Pancreas (tissue), 10 donors: Measurements from ENCODE around the gene COL13A1. TPM values are rescaled to one million over a fixed set of nuclear protein-coding genes. Genes with fewer than 3 reads are reported as not detected.

ENCODE experiments used
- ATAC-seq, 4 donors: fragments of 200-7000 bp; cut with Tn5 transposase; one replicate each; pipeline versions ENCODE4 v1.8.0 to v1.9.1; 2020; ENCODE audit warnings: mild to moderate bottlenecking in 4 of 4, moderate library complexity in 4 of 4
- DNase-seq, 6 donors: peaks; one replicate each; pipeline ENCODE4 v3.0.0-alpha.2; 2020
- FAIRE-seq: peaks from 2 replicates; lab custom pipeline; 2012; peaks lifted over from hg19 to GRCh38; lab: Jason Lieb, UNC
- H3K27ac ChIP-seq, 4 donors: fragments of 200-600 bp; sonication (generic); 1 replicate in 3 of 4; 2 replicates in 1 of 4; pipeline versions ENCODE4 v1.5.0 to v1.8.0; 2020
- H3K27me3 ChIP-seq, 4 donors: fragments of 200-600 bp; one replicate each; pipeline ENCODE4 v1.8.0; 2021
- H3K36me3 ChIP-seq, 3 donors: fragments of 200-600 bp; sonication (generic) in 1 of 3; one replicate each; pipeline versions ENCODE4 v1.5.0 to v1.8.0; 2020 to 2021
- H3K4me1 ChIP-seq, 3 donors: fragments of 200-600 bp; one replicate each; pipeline ENCODE4 v1.8.0; 2021
- H3K4me3 ChIP-seq, 4 donors: fragments of 200-600 bp; sonication (generic) in 2 of 4; one replicate each; pipeline versions ENCODE4 v1.5.0 to v1.8.0; 2020 to 2021
- H3K9me3 ChIP-seq, 4 donors: fragments of 200-600 bp; one replicate each; pipeline ENCODE4 v1.8.0; 2021
- CTCF ChIP-seq, 4 donors: fragments of 200-600 bp; sonication (generic) in 3 of 4; IDR thresholded peaks; one replicate each; pipeline versions ENCODE4 v1.5.0 to v1.8.0; 2021; ENCODE audit warnings: antibody characterized with exemption in 4 of 4
- WGBS, 2 donors: extraction: QIAGEN DNeasy Blood & Tissue Kit; methylation state at CpG; one replicate each; pipeline ENCODE4 v1.1.7; 2013; 5-methylcytosine and 5-hydroxymethylcytosine counted together
- intact Hi-C, 3 donors: fragments of 100-400 bp; cut with DNase I; formaldehyde crosslinking; loops; one replicate each; pipeline versions ENCODE4 v1.11.1 to v1.14.2; 2022
- polyA plus RNA-seq, 2 donors: library from polyadenylated mRNA; stranded (reverse); fragments of 200-250 nt; gene quantifications; one replicate each; pipeline ENCODE4 v1.2.3, GENCODE V29; 2013
- total RNA-seq, 6 donors: library from RNA; stranded (reverse); fragmentation: NEBNext Ultra II Directional in 4 of 6; extraction: Animal tissue kit (Norgen Biotek cat#: 25700) in 4 of 6; gene quantifications; one replicate each; pipeline versions ENCODE4 v1.2.1 to v1.2.4, GENCODE V29; 2021 to 2023
- donor health status: healthy with polysubstance abuse.
- donor health status: DM: no; HTN: no; CAD: no; lungs with moderate emphysema.
- donor health status: DM: no; HTN: no; CAD: no.
- donor health status: control.
- donor health status: control.
- donor health status: Bipolar disorder and iron deficiency.
- donor health status: DM: yes; HTN: yes; CAD: no.
- donor health status: DM: no; HTN: no; CAD: no.
- donor health status: DM: no; HTN: no; CAD: no.
- donor health status: DM: yes; HTN: yes; CAD: no.

COL13A1 gene
- total and polyA plus RNA-seq, 8 donors, result 0.35 to 11.7 (median 0.92) TPM

GRCh38 chr10:69968830-69969229, 167.1 kb downstream of the COL13A1 start:
- H3K36me3 ChIP-seq, result no peaks in the 10 kb centered on the region
- WGBS, 2 donors, result 81 to 83% methylated on average over 3 of the region's 3 CpGs
- no peak for TF ChIP-seq CTCF (IDR thresholded peaks at IDR 0.05)
- no peak for ATAC-seq
- no peaks in the 10 kb centered on the region for H3K9me3 ChIP-seq
- H3K4me1 ChIP-seq, result no peaks in the 10 kb centered on the region
- FAIRE-seq, result no peak
- no peak overlapping the region for H3K27ac ChIP-seq
- intact Hi-C loops, result no loop called here
- H3K27me3 ChIP-seq, result no peaks in the 10 kb centered on the region
- no peak overlapping the region for H3K4me3 ChIP-seq
- DNase-seq, result no peak

- H3K27ac ChIP-seq, result no peak overlapping the region
- no peak for ATAC-seq
- H3K9me3 ChIP-seq, result no peaks in the 10 kb centered on the region
- FAIRE-seq, result no peak
- H3K4me3 ChIP-seq, result no peak overlapping the region
- intact Hi-C loops, result no loop called here
- no peak for DNase-seq
- WGBS, 2 donors, result 80 to 87% methylated on average over 3 of the region's 3 CpGs
- no peaks in the 10 kb centered on the region for H3K27me3 ChIP-seq
- H3K36me3 ChIP-seq, result no peaks in the 10 kb centered on the region
- no peak for TF ChIP-seq CTCF (IDR thresholded peaks at IDR 0.05)
- H3K4me1 ChIP-seq, result no peaks in the 10 kb centered on the region
These were observed 168.3 kb downstream of the COL13A1 start for GRCh38 chr10:69969977-69970376.

- TF ChIP-seq CTCF (IDR thresholded peaks at IDR 0.05), result no peak
- H3K4me1 ChIP-seq, result no peaks in the 10 kb centered on the region
- H3K27me3 ChIP-seq, result no peaks in the 10 kb centered on the region
- no peaks in the 10 kb centered on the region for H3K9me3 ChIP-seq
- no peak for ATAC-seq
- H3K27ac ChIP-seq, result no peak overlapping the region
- H3K36me3 ChIP-seq, result no peaks in the 10 kb centered on the region
- intact Hi-C loops, result no loop called here
- 85 to 90% methylated on average over 3 of the region's 3 CpGs for WGBS, 2 donors
- H3K4me3 ChIP-seq, result no peak overlapping the region
- no peak for DNase-seq
- FAIRE-seq, result no peak
These were observed 171.3 kb downstream of the COL13A1 start for GRCh38 chr10:69972981-69973397.

- Histone ChIP-seq H3K4me3 (no peak overlapping the region), H3K27me3 (no peaks in the 10 kb centered on the region), H3K36me3 (no peaks in the 10 kb centered on the region), H3K9me3 (no peaks in the 10 kb centered on the region), H3K4me1 (no peaks in the 10 kb centered on the region), H3K27ac (no peak overlapping the region)
- FAIRE-seq (no peak), ATAC-seq (peak in 1 of 4 donors; percentile 27), DNase-seq (no peak)
- TF ChIP-seq CTCF (IDR thresholded peaks at IDR 0.05), result no peak
- intact Hi-C loops, result no loop called here
These were observed 172.0 kb downstream of the COL13A1 start for GRCh38 chr10:69973678-69974077.

GRCh38 chr10:69974551-69975155, 172.9 kb downstream of the COL13A1 start:
- DNase-seq (no peak), ATAC-seq (no peak), FAIRE-seq (no peak)
- Histone ChIP-seq H3K27me3 (no peaks in the 10 kb centered on the region), H3K27ac (no peak overlapping the region), H3K36me3 (no peaks in the 10 kb centered on the region), H3K9me3 (no peaks in the 10 kb centered on the region), H3K4me1 (no peaks in the 10 kb centered on the region), H3K4me3 (no peak overlapping the region)
- TF ChIP-seq CTCF (IDR thresholded peaks at IDR 0.05), result no peak
- intact Hi-C loops, result no loop called here
- WGBS, 2 donors, result 40 to 50% methylated on average over 2 of the region's 2 CpGs
